ENCODE results near the gene DPY19L2.
"Not testable (repeated sequence)": the region's sequence is repeated elsewhere in the genome, so short reads cannot be mapped to it uniquely, and the experiment has no call there.

DPY19L2 gene

GRCh38 chr12:63689141-63689540 lies 20.8 kb upstream of the DPY19L2 start:
- not testable (repeated sequence) for H3K9me3 Mint-ChIP-seq; H3K27ac Mint-ChIP-seq; H3K36me3 Mint-ChIP-seq (ENCODE audit: low read depth); H3K4me3 Mint-ChIP-seq; H3K27me3 Mint-ChIP-seq (ENCODE audit: low read depth); H3K4me1 Mint-ChIP-seq

- not testable (repeated sequence) for H3K36me3 Mint-ChIP-seq (ENCODE audit: low read depth); H3K27ac Mint-ChIP-seq; H3K27me3 Mint-ChIP-seq (ENCODE audit: low read depth); H3K9me3 Mint-ChIP-seq; H3K4me1 Mint-ChIP-seq; H3K4me3 Mint-ChIP-seq
Measured at GRCh38 chr12:63686623-63687022, 18.3 kb upstream of the DPY19L2 start.

- H3K9me3 Mint-ChIP-seq; H3K36me3 Mint-ChIP-seq (ENCODE audit: low read depth); H3K4me1 Mint-ChIP-seq; H3K27me3 Mint-ChIP-seq (ENCODE audit: low read depth); H3K4me3 Mint-ChIP-seq; H3K27ac Mint-ChIP-seq: not testable (repeated sequence)
Measured at GRCh38 chr12:63685789-63686188, 17.5 kb upstream of the DPY19L2 start.

- H3K27me3 Mint-ChIP-seq (ENCODE audit: low read depth); H3K4me1 Mint-ChIP-seq; H3K4me3 Mint-ChIP-seq; H3K36me3 Mint-ChIP-seq (ENCODE audit: low read depth); H3K27ac Mint-ChIP-seq; H3K9me3 Mint-ChIP-seq: not testable (repeated sequence)
Measured at GRCh38 chr12:63682617-63683016, 14.3 kb upstream of the DPY19L2 start.

GRCh38 chr12:63680758-63681157 lies 12.5 kb upstream of the DPY19L2 start:
- not testable (repeated sequence) for H3K4me3 Mint-ChIP-seq; H3K4me1 Mint-ChIP-seq; H3K27me3 Mint-ChIP-seq (ENCODE audit: low read depth); H3K9me3 Mint-ChIP-seq; H3K36me3 Mint-ChIP-seq (ENCODE audit: low read depth)
- H3K27ac Mint-ChIP-seq, result peak overlapping the region in 2 of 3 experiments; percentile 7 to 17

DNA sequence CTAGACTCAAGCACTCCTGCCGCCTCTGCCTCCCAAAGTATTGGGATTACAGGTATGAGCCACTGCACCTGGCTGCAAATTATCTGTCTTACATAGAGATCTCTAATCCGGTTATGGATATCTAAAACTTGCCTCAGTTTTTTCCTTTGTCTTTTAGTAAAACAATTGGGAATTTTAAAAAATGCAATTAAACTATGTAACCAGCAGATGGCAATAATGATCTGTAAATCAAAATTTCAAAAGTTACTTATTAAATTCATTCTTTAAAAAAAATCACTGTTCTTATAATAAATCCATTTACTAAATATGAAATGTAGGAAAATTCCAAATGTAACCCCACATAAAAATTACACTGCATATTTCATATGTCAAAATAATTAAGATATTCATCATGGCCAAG lies 4.3 kb upstream of the DPY19L2 start:
- H3K36me3 Mint-ChIP-seq (ENCODE audit: low read depth); H3K27ac Mint-ChIP-seq; H3K9me3 Mint-ChIP-seq; H3K4me1 Mint-ChIP-seq: not testable (repeated sequence)
- TF ChIP-seq CTCF (IDR thresholded peaks at IDR 0.05; ENCODE audit: unreplicated experiment in 3 of 3), result peak in 2 of 3 experiments; percentile 17 to 53
- Mint-ChIP-seq H3K27me3 (ENCODE audit: low read depth) (peaks cover 20% of the 10 kb centered on the region), H3K4me3 (peak overlapping the region in 1 of 3 experiments; percentile 15)

GRCh38 chr12:63669936-63670335 lies 1.6 kb upstream of the DPY19L2 start:
- H3K27me3 Mint-ChIP-seq (ENCODE audit: low read depth), result peaks cover 20% of the 10 kb centered on the region
- peaks cover 14% of the 10 kb centered on the region for H3K4me1 Mint-ChIP-seq
- peak overlapping the region in 1 of 3 experiments; percentile 16 for H3K27ac Mint-ChIP-seq
- not testable (repeated sequence) for H3K36me3 Mint-ChIP-seq (ENCODE audit: low read depth); H3K9me3 Mint-ChIP-seq
- peak overlapping the region; percentile 84 to 86 (median 86) for H3K4me3 Mint-ChIP-seq

- Mint-ChIP-seq H3K4me1 (peaks cover 17% of the 10 kb centered on the region), H3K4me3 (peak overlapping the region; percentile 84 to 86 (median 86)), H3K27me3 (ENCODE audit: low read depth) (peaks cover 20% of the 10 kb centered on the region), H3K27ac (peak overlapping the region; percentile 16 to 69 (median 24))
- not testable (repeated sequence) for H3K9me3 Mint-ChIP-seq; H3K36me3 Mint-ChIP-seq (ENCODE audit: low read depth)
Measured at GRCh38 chr12:63669427-63669826, 1.1 kb upstream of the DPY19L2 start.

GRCh38 chr12:63668800-63669365 lies 590 bp upstream of the DPY19L2 start:
- H3K36me3 Mint-ChIP-seq (ENCODE audit: low read depth); H3K9me3 Mint-ChIP-seq: not testable (repeated sequence)
- Mint-ChIP-seq H3K27ac (peak overlapping the region; percentile 24 to 69 (median 27)), H3K4me1 (peaks cover 19% of the 10 kb centered on the region), H3K4me3 (peak overlapping the region; percentile 84 to 86 (median 86)), H3K27me3 (ENCODE audit: low read depth) (peaks cover 20% of the 10 kb centered on the region)

GRCh38 chr12:63663005-63663404 lies 5.3 kb downstream of the DPY19L2 start:
- not testable (repeated sequence) for H3K4me3 Mint-ChIP-seq; H3K27me3 Mint-ChIP-seq (ENCODE audit: low read depth); H3K27ac Mint-ChIP-seq; H3K9me3 Mint-ChIP-seq
- peaks cover 12% of the 10 kb centered on the region for H3K36me3 Mint-ChIP-seq (ENCODE audit: low read depth)
- peaks cover 19% of the 10 kb centered on the region for H3K4me1 Mint-ChIP-seq

- H3K36me3 Mint-ChIP-seq (ENCODE audit: low read depth), result peaks cover 20% of the 10 kb centered on the region
- not testable (repeated sequence) for H3K4me1 Mint-ChIP-seq; H3K27ac Mint-ChIP-seq; H3K9me3 Mint-ChIP-seq; H3K27me3 Mint-ChIP-seq (ENCODE audit: low read depth); H3K4me3 Mint-ChIP-seq
Measured at GRCh38 chr12:63658501-63658900, 9.8 kb downstream of the DPY19L2 start.

DNA sequence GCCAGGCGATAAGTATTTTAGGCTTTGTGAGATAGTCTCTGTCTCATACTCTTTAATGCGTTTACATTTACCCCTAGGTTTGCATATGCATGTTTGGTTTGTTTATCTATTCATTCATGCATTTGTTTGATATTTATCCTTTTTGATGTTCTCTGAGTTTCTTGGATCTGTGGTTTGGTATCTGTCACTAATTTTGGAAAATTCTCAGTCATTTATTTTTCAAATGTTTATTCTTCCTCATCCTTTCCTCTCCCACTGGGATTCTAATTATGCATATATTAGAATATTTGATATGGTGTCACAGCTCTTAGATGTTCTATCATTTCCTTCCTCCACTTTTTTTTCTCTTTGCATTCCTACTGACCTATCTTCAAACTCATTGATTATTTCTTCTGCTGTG lies 11.9 kb downstream of the DPY19L2 start:
- H3K4me1 Mint-ChIP-seq; H3K27me3 Mint-ChIP-seq (ENCODE audit: low read depth); H3K27ac Mint-ChIP-seq; H3K4me3 Mint-ChIP-seq; H3K9me3 Mint-ChIP-seq: not testable (repeated sequence)
- peaks cover 32% of the 10 kb centered on the region for H3K36me3 Mint-ChIP-seq (ENCODE audit: low read depth)

DNA sequence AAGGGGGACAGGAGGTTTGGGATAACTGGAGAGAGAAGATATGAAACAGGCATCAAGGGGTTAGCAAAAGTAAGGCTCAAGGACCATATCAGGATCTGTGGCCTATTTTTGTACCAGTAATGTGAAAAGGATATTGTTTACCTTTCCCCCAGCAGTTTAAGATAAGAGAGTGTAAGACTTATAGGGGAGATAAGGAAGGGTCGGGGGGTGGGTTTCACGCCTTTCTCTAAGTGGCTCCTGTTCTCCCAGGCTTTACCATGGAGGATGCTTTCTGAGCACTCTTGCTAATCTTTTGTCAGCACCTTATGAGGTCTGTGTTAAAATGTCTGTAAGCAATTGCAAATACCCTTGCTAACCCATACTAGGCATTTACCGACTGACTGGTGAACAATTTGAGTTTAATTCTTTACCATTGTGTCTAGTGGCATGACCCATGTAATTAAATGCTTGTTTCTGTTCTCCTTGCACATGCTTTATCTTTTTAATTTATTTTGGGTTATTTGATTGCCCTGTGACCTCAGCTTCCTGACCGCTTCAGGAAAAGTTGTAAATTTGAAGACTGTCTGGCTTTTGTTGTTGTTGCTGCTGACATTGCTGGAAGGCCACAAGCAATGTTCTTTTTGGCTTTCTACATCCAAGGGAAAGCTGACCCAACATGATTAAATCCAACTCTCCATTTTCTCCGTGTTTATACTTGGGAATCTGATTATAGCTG lies 12.6 kb downstream of the DPY19L2 start:
- not testable (repeated sequence) for H3K9me3 Mint-ChIP-seq; H3K4me1 Mint-ChIP-seq; H3K4me3 Mint-ChIP-seq; H3K27me3 Mint-ChIP-seq (ENCODE audit: low read depth)
- Mint-ChIP-seq H3K36me3 (ENCODE audit: low read depth) (peaks cover 34% of the 10 kb centered on the region), H3K27ac (peak overlapping the region in 1 of 3 experiments; percentile 5)

DNA sequence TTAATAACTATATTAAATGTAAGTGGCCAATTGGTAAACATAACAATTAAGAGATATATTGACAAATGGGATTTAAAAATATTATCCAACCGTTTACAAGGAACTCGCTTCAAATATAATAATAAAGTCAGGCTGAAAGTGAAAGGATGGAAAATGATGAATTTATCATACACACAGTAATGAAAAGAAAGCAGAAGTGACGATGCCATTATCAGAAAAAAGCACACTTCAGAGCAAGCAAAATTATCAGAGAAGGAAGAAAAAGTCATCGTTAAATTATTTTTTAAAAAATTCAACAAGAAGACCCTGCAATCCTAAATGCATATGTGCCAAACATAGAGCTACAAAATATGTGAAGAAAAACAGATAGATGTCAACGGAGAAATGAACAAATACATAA lies 13.8 kb downstream of the DPY19L2 start:
- not testable (repeated sequence) for H3K4me1 Mint-ChIP-seq; H3K4me3 Mint-ChIP-seq; H3K27ac Mint-ChIP-seq; H3K9me3 Mint-ChIP-seq; H3K27me3 Mint-ChIP-seq (ENCODE audit: low read depth)
- H3K36me3 Mint-ChIP-seq (ENCODE audit: low read depth), result peaks cover 40% of the 10 kb centered on the region

All from nephron (organoid).